OCI-LY3 (cell line): Measurements from ENCODE around the gene RHOB.

Experiments used
- H2AFZ ChIP-seq: fragments of 200-600, 300-600 bp; shearing (Covaris generic); 2 replicates; pipeline ENCODE4 v1.6.0; 2014; ENCODE audit warnings: antibody characterized with exemption, low read depth, low read length
- H3K27ac ChIP-seq: fragments of 200-600, 300-600 bp; sonication (generic); 2 replicates; pipeline ENCODE4 v1.5.1; 2014; ENCODE audit warnings: mild to moderate bottlenecking, low read length, moderate library complexity, mixed read lengths
- H3K27me3 ChIP-seq: fragments of 200-600, 300-600 bp; sonication (generic); 2 replicates; pipeline ENCODE4 v1.6.1; 2014; ENCODE audit warnings: low read depth, low read length, mixed read lengths
- H3K36me3 ChIP-seq: fragments of 200-600, 300-600 bp; sonication (generic); replicated peaks from 2 replicates; pipeline ENCODE3; 2014; ENCODE audit warnings: low read depth, low read length, mixed read lengths
- H3K4me1 ChIP-seq: fragments of 300-600, 200-600 bp; sonication (generic); 2 replicates; pipeline ENCODE4 v1.6.1; 2014; ENCODE audit warnings: low read length, mixed read lengths
- H3K4me2 ChIP-seq: fragments of 200-600, 300-600 bp; sonication (generic); 2 replicates; pipeline ENCODE4 v1.6.1; 2014; ENCODE audit warnings: low read length, mixed read lengths
- H3K4me3 ChIP-seq: fragments of 300-600, 200-600 bp; sonication (generic); 2 replicates; pipeline ENCODE4 v1.5.1; 2014; ENCODE audit warnings: antibody characterized with exemption, mild to moderate bottlenecking, low read length, moderate library complexity
- H3K79me2 ChIP-seq: fragments of 300-600, 200-600 bp; shearing (Covaris generic); 2 replicates; pipeline ENCODE4 v1.6.1; 2014; ENCODE audit warnings: mild to moderate bottlenecking, low read length, mixed read lengths
- H3K9ac ChIP-seq: fragments of 300-600, 200-600 bp; shearing (Covaris generic); 2 replicates; pipeline ENCODE4 v1.6.0; 2014; ENCODE audit warnings: mild to moderate bottlenecking, low read length, moderate library complexity
- H3K9me3 ChIP-seq: fragments of 200-600, 300-600 bp; shearing (Covaris generic); 2 replicates; pipeline ENCODE4 v1.6.1; 2014; ENCODE audit warnings: low read length, mixed read lengths; ENCODE audit not compliant: insufficient read depth
- H4K20me1 ChIP-seq: fragments of 200-600, 300-600 bp; sonication (generic); 2 replicates; pipeline ENCODE4 v1.6.1; 2016; ENCODE audit warnings: low read length, mixed read lengths; ENCODE audit not compliant: insufficient read depth
- CTCF ChIP-seq: fragments of 200-600, 300-600 bp; sonication (generic); IDR thresholded peaks from 2 replicates; pipeline ENCODE4 v1.5.1; 2014; ENCODE audit warnings: antibody characterized with exemption, low read length, low read depth
- EZH2phosphoT487 ChIP-seq: fragments of 200-600 bp; shearing (Covaris generic); IDR thresholded peaks from 2 replicates; pipeline ENCODE4 v1.6.1; 2018; ENCODE audit warnings: antibody characterized with exemption, mixed run types, low read depth

Gene RHOB

GRCh38 chr2:20452551-20452950 lies 5.7 kb downstream of the RHOB start:
- no peaks in the 10 kb centered on the region for H4K20me1 ChIP-seq
- no peak overlapping the region for H3K27ac ChIP-seq
- H3K4me2 ChIP-seq: no peak overlapping the region
- no peak overlapping the region for H3K9ac ChIP-seq
- TF ChIP-seq CTCF (no peak), EZH2phosphoT487 (no peak)
- H3K4me3 ChIP-seq: no peak overlapping the region
- H3K9me3 ChIP-seq: no peaks in the 10 kb centered on the region
- no peaks in the 10 kb centered on the region for H3K4me1 ChIP-seq
- no peaks in the 10 kb centered on the region for H3K79me2 ChIP-seq
- H2AFZ ChIP-seq: no peak overlapping the region
- no peaks in the 10 kb centered on the region for H3K36me3 ChIP-seq
- H3K27me3 ChIP-seq: peaks cover 16% of the 10 kb centered on the region

- TF ChIP-seq CTCF (no peak), EZH2phosphoT487 (no peak)
- Histone ChIP-seq H3K36me3 (no peaks in the 10 kb centered on the region), H3K4me2 (no peak overlapping the region), H3K4me1 (no peaks in the 10 kb centered on the region), H2AFZ (no peak overlapping the region), H3K9ac (no peak overlapping the region), H3K4me3 (no peak overlapping the region), H3K79me2 (no peaks in the 10 kb centered on the region), H3K27me3 (peaks cover 16% of the 10 kb centered on the region), H4K20me1 (no peaks in the 10 kb centered on the region), H3K27ac (no peak overlapping the region), H3K9me3 (no peaks in the 10 kb centered on the region)
These were observed 6.2 kb downstream of the RHOB start for GRCh38 chr2:20453087-20453486.

- H3K79me2 ChIP-seq: no peaks in the 10 kb centered on the region
- TF ChIP-seq EZH2phosphoT487: no peak
- TF ChIP-seq CTCF: no peak
- H3K4me1 ChIP-seq: no peaks in the 10 kb centered on the region
- no peak overlapping the region for H3K4me3 ChIP-seq
- no peak overlapping the region for H3K27ac ChIP-seq
- H3K9ac ChIP-seq: no peak overlapping the region
- H3K27me3 ChIP-seq: peaks cover 16% of the 10 kb centered on the region
- H3K9me3 ChIP-seq: no peaks in the 10 kb centered on the region
- no peak overlapping the region for H3K4me2 ChIP-seq
- no peaks in the 10 kb centered on the region for H3K36me3 ChIP-seq
- no peak overlapping the region for H2AFZ ChIP-seq
- no peaks in the 10 kb centered on the region for H4K20me1 ChIP-seq
These were observed 7.4 kb downstream of the RHOB start for GRCh38 chr2:20454036-20454981.

- no peak for TF ChIP-seq EZH2phosphoT487
- H3K9me3 ChIP-seq: no peaks in the 10 kb centered on the region
- no peaks in the 10 kb centered on the region for H3K4me1 ChIP-seq
- H3K27me3 ChIP-seq: peaks cover 16% of the 10 kb centered on the region
- no peaks in the 10 kb centered on the region for H3K36me3 ChIP-seq
- no peak overlapping the region for H3K4me3 ChIP-seq
- no peak overlapping the region for H2AFZ ChIP-seq
- no peak overlapping the region for H3K9ac ChIP-seq
- H4K20me1 ChIP-seq: no peaks in the 10 kb centered on the region
- H3K79me2 ChIP-seq: no peaks in the 10 kb centered on the region
- H3K4me2 ChIP-seq: no peak overlapping the region
- H3K27ac ChIP-seq: no peak overlapping the region
These were observed 8.3 kb downstream of the RHOB start for GRCh38 chr2:20455076-20455587.
